HepG2 (cell line): Measurements from ENCODE around the gene TMC8. TPM values are rescaled to one million over a fixed set of nuclear protein-coding genes. Genes with fewer than 3 reads are reported as not detected.

Source experiments
- ATAC-seq: fragments of 200-7000 bp; cut with Tn5 transposase; 3 replicates; pipeline ENCODE4 v1.9.1; 2020; ENCODE audit warnings: mild to moderate bottlenecking, moderate library complexity
- BruUV-seq: library from RNA; stranded (reverse); fragments of 400-500 nt; replicated peaks from 2 replicates; lab custom pipeline; 2021; lab: Mats Ljungman, UMichigan
- CTCF ChIA-PET: fragments of 300-600 bp; formaldehyde crosslinking; extraction: SDS; loops from one replicate; lab custom pipeline; 2021; ENCODE audit warnings: low total read pairs, inconsistent platforms, low intra/inter-chr PET ratio; lab: Yijun Ruan, JAX
- POLR2A ChIA-PET: fragments of 350-600 bp; sonication (Branson Sonifier 250); formaldehyde crosslinking; loops from one replicate; lab custom pipeline; 2020; ENCODE audit warnings: antibody characterized with exemption, inconsistent platforms; lab: Yijun Ruan, JAX
- DNase-seq: peaks from one replicate; pipeline ENCODE4 v3.0.0-alpha.2; 2015; ENCODE audit warnings: low spot score
- FAIRE-seq: peaks from 3 replicates; lab custom pipeline; 2011; peaks lifted over from hg19 to GRCh38; lab: Jason Lieb, UNC
- H2AFZ ChIP-seq: one replicate; pipeline ENCODE4 v1.6.1; 2011; ENCODE audit warnings: low read length, inconsistent platforms
- H3K27ac ChIP-seq: fragments of 300-600 bp; 3 replicates; pipeline ENCODE4 v1.8.0; 2011; ENCODE audit warnings: mixed run types, mild to moderate bottlenecking, mixed read lengths, low read length, inconsistent platforms; ENCODE audit not compliant: insufficient read depth; ENCODE audit errors: extremely low read length
- H3K27me3 ChIP-seq, 2 experiments: fragments of 200-600 bp in 1 of 2; 2 replicates in 1 of 2; 3 replicates in 1 of 2; pipeline versions ENCODE4 v1.6.0 to v1.8.0; 2011; ENCODE audit warnings: low read length in 2 of 2, mild to moderate bottlenecking in 2 of 2, moderate library complexity in 2 of 2, inconsistent platforms in 1 of 2; ENCODE audit not compliant: insufficient read depth in 2 of 2, control insufficient read depth in 1 of 2
- H3K36me3 ChIP-seq, 2 experiments: fragments of 200-600 bp in 1 of 2; replicated peaks in 1 of 2; 2 replicates in 1 of 2; 3 replicates in 1 of 2; pipeline versions ENCODE4 v1.5.1 to v1.8.0; 2011; ENCODE audit warnings: low read length in 2 of 2, inconsistent platforms in 1 of 2; ENCODE audit not compliant: insufficient read depth in 2 of 2, control insufficient read depth in 1 of 2
- H3K4me1 ChIP-seq: 2 replicates; pipeline ENCODE4 v1.5.1; 2012; ENCODE audit warnings: low read length, inconsistent platforms; ENCODE audit not compliant: insufficient read depth
- H3K4me2 ChIP-seq: 2 replicates; pipeline ENCODE4 v1.6.0; 2011; ENCODE audit warnings: low read depth, low read length, inconsistent platforms
- H3K4me3 ChIP-seq, 3 experiments: fragments of 200-600 bp in 1 of 3; sonication (generic), shearing (Covaris generic) in 1 of 3; replicated peaks in 1 of 3; 2 replicates each; pipeline ENCODE4 v1.5.1; 2011 to 2016; ENCODE audit warnings: low read length in 3 of 3, inconsistent platforms in 2 of 3, low read depth in 2 of 3, mild to moderate bottlenecking in 2 of 3, control low read depth in 1 of 3, mixed read lengths in 1 of 3; ENCODE audit not compliant: insufficient read depth in 1 of 3
- H3K79me2 ChIP-seq: one replicate; pipeline ENCODE4 v1.6.1; 2011; ENCODE audit warnings: low read length, inconsistent platforms; ENCODE audit not compliant: insufficient read depth
- H3K9ac ChIP-seq: 2 replicates; pipeline ENCODE4 v1.6.0; 2011; ENCODE audit warnings: mild to moderate bottlenecking, low read depth, low read length, inconsistent platforms; ENCODE audit not compliant: insufficient read depth
- H3K9me3 ChIP-seq: 2 replicates; pipeline ENCODE4 v1.5.1; 2012; ENCODE audit warnings: mild to moderate bottlenecking, low read length
- H4K20me1 ChIP-seq: 2 replicates; pipeline ENCODE4 v1.6.0; 2011; ENCODE audit warnings: inconsistent platforms, mild to moderate bottlenecking, low read length, moderate library complexity; ENCODE audit not compliant: insufficient read depth
- ARID3A ChIP-seq: IDR thresholded peaks from 2 replicates; pipeline ENCODE4 v1.6.1; 2012; ENCODE audit warnings: low read depth, low read length, improper control_type of control experiment
- CBX5 ChIP-seq: sonication (generic); formaldehyde crosslinking; IDR thresholded peaks from 2 replicates; pipeline ENCODE4 v1.4.0; 2020; ENCODE audit warnings: missing genetic modification reagents, borderline replicate concordance
- CCDC6 ChIP-seq: sonication (generic); formaldehyde crosslinking; IDR thresholded peaks from 2 replicates; pipeline ENCODE4 v1.8.1; 2022; ENCODE audit warnings: mild to moderate bottlenecking, missing genetic modification reagents, moderate library complexity
- CHD4 ChIP-seq: fragments of 200-600 bp; sonication (generic); IDR thresholded peaks from 2 replicates; pipeline ENCODE4 v1.7.0; 2017; ENCODE audit warnings: mild to moderate bottlenecking, low read length, borderline replicate concordance
- GABPB1 ChIP-seq: IDR thresholded peaks from 2 replicates; pipeline ENCODE4 v1.6.1; 2016; ENCODE audit warnings: mild to moderate bottlenecking, missing genetic modification reagents, moderate library complexity, missing compliant biosample characterization
- HOXA7 ChIP-seq: sonication (generic); formaldehyde crosslinking; IDR thresholded peaks from 2 replicates; pipeline ENCODE4 v1.8.1; 2022; ENCODE audit warnings: mild to moderate bottlenecking, missing genetic modification reagents, moderate library complexity
- MEF2D ChIP-seq: sonication (generic); formaldehyde crosslinking; IDR thresholded peaks from 2 replicates; pipeline ENCODE4 v1.5.1; 2020; ENCODE audit warnings: mild to moderate bottlenecking, missing genetic modification reagents
- NFE2 ChIP-seq: sonication (generic); formaldehyde crosslinking; IDR thresholded peaks from 2 replicates; pipeline ENCODE4 v1.4.0; 2020; ENCODE audit warnings: missing genetic modification reagents
- POLR2A ChIP-seq, 2 experiments: IDR thresholded peaks; 2 replicates each; pipeline ENCODE4 v1.6.1; 2011; ENCODE audit warnings: low read depth in 2 of 2, low read length in 2 of 2, mild to moderate bottlenecking in 1 of 2, moderate library complexity in 1 of 2; ENCODE audit not compliant: insufficient read depth in 1 of 2
- SCMH1 ChIP-seq: sonication (generic); formaldehyde crosslinking; IDR thresholded peaks from 2 replicates; pipeline ENCODE4 v1.9.0; 2021; ENCODE audit warnings: missing genetic modification reagents, mild to moderate bottlenecking, borderline replicate concordance
- SMARCC2 ChIP-seq: fragments of 450-650 bp; IDR thresholded peaks from 2 replicates; pipeline ENCODE4 v1.6.1; 2017; ENCODE audit warnings: antibody characterized with exemption, mild to moderate bottlenecking
- ZKSCAN1 ChIP-seq: fragments of 150-350 bp; IDR thresholded peaks from 2 replicates; pipeline ENCODE4 v1.6.1; 2014; ENCODE audit warnings: low read length
- ZNF570 ChIP-seq: sonication (generic); formaldehyde crosslinking; IDR thresholded peaks from 2 replicates; pipeline ENCODE4 v1.4.0; 2020; ENCODE audit warnings: mild to moderate bottlenecking, missing genetic modification reagents, borderline replicate concordance
- WGBS: methylation state at CpG from one replicate; pipeline ENCODE4 v1.1.6; 2017; ENCODE audit warnings: low lambda C conversion rate; 5-methylcytosine and 5-hydroxymethylcytosine counted together
- in situ Hi-C: cut with HindIII; loops from 2 replicates; pipeline ENCODE4 v1.10.0; 2017; ENCODE audit warnings: low pct_unique_long_range_greater_than_20kb; ENCODE audit not compliant: extremely low pct_ligation_motif_present
- intact Hi-C: fragments of 100-400 bp; cut with micrococcal nuclease; formaldehyde crosslinking; loops from one replicate; pipeline ENCODE4 v1.10.0; 2022; ENCODE audit not compliant: unreplicated experiment
- polyA plus RNA-seq, 8 experiments: library from polyadenylated mRNA; depleted of rRNA in 3 of 8; stranded (reverse) in 7 of 8; unstranded in 1 of 8; fragments of >200 nt; fragmentation: Illumina TruSeq in 4 of 8; extraction: Trizol in 4 of 8; gene quantifications; 2 replicates each; pipeline versions ENCODE4 v1.2.1 to v1.2.3, GENCODE V29; 2011 to 2016; ENCODE audit warnings: low read depth in 4 of 8, missing spikeins in 1 of 8, mixed read lengths in 1 of 8; ENCODE audit not compliant: insufficient read depth in 1 of 8
- total RNA-seq, 5 experiments: library from RNA; depleted of rRNA; stranded (reverse); fragments of >200 nt; fragmentation: Illumina TruSeq; extraction: Trizol; gene quantifications; 2 replicates each; pipeline ENCODE4 v1.2.3, GENCODE V29; 2016; ENCODE audit warnings: low read depth in 1 of 5
- TF ChIP-seq, protein P1 (sequence below): sonication (generic); formaldehyde crosslinking; IDR thresholded peaks from 2 replicates; pipeline ENCODE4 v1.5.0; 2020; ENCODE audit warnings: mild to moderate bottlenecking, missing genetic modification reagents
- TF ChIP-seq, protein P2 (sequence below), 2 experiments: sonication (generic) in 1 of 2; formaldehyde crosslinking in 1 of 2; IDR thresholded peaks; 2 replicates each; pipeline versions ENCODE4 v1.4.0 to v1.6.1; 2018 to 2020; ENCODE audit warnings: missing genetic modification reagents in 2 of 2, borderline replicate concordance in 1 of 2, low read depth in 1 of 2, mild to moderate bottlenecking in 1 of 2, missing biosample characterization in 1 of 2
- TF ChIP-seq, protein P3 (sequence below): sonication (generic); formaldehyde crosslinking; IDR thresholded peaks from 2 replicates; pipeline ENCODE4 v1.5.0; 2020; ENCODE audit warnings: mild to moderate bottlenecking, low read depth, missing genetic modification reagents, borderline replicate concordance

TMC8 gene
- total and polyA plus RNA-seq, 2 of the 13 experiments (the other 11 are each of a cell fraction or from before 2014, with no cell fraction given) = 0.53 to 7.8 TPM

DNA sequence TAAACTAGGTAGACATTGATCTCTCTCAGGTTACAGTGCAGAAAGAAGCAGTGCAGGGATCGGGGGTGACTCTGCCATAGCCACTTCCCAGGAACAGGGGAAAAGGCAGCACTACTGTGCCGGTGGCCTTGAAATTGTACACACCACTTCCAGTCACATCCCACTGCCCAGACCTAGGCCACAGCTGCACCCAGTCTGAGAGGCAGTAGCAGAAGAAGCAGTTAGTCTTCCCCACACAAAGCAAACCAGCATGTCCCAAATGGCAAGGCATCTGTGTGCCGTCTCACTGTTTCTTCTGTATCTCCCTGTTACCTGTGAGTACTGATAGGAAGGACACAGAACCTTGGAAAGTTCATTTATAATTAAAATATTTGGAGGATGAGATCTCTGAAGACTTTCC, 49.0 kb upstream of the TMC8 start:
- H3K9me3 ChIP-seq = no peaks in the 10 kb centered on the region
- peaks cover 14 to 38% of the 10 kb centered on the region in 2 experiments for H3K36me3 ChIP-seq
- no peak overlapping the region for H3K27ac ChIP-seq
- no peaks in the 10 kb centered on the region for H3K4me1 ChIP-seq
- no peak overlapping the region for H3K9ac ChIP-seq
- ChIA-PET POLR2A (no interaction called here), CTCF (no interaction called here)
- H3K4me2 ChIP-seq = no peak overlapping the region
- no peaks in the 10 kb centered on the region for H3K27me3 ChIP-seq
- FAIRE-seq (no peak), DNase-seq (no peak), ATAC-seq (no peak)
- no TSS peak for BruUV-seq
- no peaks in the 10 kb centered on the region for H4K20me1 ChIP-seq
- 77% methylated on average over 3 of the region's 3 CpGs for WGBS
- in situ Hi-C loops (no loop called here), intact Hi-C loops (no loop called here)
- no peaks in the 10 kb centered on the region for H3K79me2 ChIP-seq
- H2AFZ ChIP-seq = no peak overlapping the region
- no peak overlapping the region for H3K4me3 ChIP-seq
- TF ChIP-seq HOXA7 (CRISPR knock-in tag) = no peak
- no peak for TF ChIP-seq NFE2
- TF ChIP-seq, protein P1, sequence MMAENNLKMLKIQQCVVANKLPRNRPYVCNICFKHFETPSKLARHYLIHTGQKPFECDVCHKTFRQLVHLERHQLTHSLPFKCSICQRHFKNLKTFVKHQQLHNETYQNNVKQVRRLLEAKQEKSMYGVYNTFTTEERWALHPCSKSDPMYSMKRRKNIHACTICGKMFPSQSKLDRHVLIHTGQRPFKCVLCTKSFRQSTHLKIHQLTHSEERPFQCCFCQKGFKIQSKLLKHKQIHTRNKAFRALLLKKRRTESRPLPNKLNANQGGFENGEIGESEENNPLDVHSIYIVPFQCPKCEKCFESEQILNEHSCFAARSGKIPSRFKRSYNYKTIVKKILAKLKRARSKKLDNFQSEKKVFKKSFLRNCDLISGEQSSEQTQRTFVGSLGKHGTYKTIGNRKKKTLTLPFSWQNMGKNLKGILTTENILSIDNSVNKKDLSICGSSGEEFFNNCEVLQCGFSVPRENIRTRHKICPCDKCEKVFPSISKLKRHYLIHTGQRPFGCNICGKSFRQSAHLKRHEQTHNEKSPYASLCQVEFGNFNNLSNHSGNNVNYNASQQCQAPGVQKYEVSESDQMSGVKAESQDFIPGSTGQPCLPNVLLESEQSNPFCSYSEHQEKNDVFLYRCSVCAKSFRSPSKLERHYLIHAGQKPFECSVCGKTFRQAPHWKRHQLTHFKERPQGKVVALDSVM (CRISPR knock-in tag) = no peak
- no peak for TF ChIP-seq MEF2D (CRISPR knock-in tag)
- no peak for TF ChIP-seq GABPB1 (CRISPR knock-in tag)
- no peak for TF ChIP-seq ARID3A
- no peak for TF ChIP-seq CHD4
- TF ChIP-seq SCMH1 (CRISPR knock-in tag) = no peak
- no peak for TF ChIP-seq CCDC6 (CRISPR knock-in tag)
- TF ChIP-seq, protein P2, sequence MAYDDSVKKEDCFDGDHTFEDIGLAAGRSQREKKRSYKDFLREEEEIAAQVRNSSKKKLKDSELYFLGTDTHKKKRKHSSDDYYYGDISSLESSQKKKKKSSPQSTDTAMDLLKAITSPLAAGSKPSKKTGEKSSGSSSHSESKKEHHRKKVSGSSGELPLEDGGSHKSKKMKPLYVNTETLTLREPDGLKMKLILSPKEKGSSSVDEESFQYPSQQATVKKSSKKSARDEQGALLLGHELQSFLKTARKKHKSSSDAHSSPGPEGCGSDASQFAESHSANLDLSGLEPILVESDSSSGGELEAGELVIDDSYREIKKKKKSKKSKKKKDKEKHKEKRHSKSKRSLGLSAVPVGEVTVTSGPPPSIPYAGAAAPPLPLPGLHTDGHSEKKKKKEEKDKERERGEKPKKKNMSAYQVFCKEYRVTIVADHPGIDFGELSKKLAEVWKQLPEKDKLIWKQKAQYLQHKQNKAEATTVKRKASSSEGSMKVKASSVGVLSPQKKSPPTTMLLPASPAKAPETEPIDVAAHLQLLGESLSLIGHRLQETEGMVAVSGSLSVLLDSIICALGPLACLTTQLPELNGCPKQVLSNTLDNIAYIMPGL (CRISPR knock-in tag; IDR thresholded peaks at IDR 0.05; ENCODE audit: borderline replicate concordance in 1 of 2, low read depth in 1 of 2) = no peak
- no peak for TF ChIP-seq SMARCC2
- TF ChIP-seq, protein P3, sequence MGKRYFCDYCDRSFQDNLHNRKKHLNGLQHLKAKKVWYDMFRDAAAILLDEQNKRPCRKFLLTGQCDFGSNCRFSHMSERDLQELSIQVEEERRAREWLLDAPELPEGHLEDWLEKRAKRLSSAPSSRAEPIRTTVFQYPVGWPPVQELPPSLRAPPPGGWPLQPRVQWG = no peak
- no peak for TF ChIP-seq ZKSCAN1
- no peak for TF ChIP-seq ZNF570 (CRISPR knock-in tag)
- TF ChIP-seq CBX5 (CRISPR knock-in tag) = no peak
- TF ChIP-seq POLR2A (IDR thresholded peaks at IDR 0.05; ENCODE audit: insufficient read depth in 1 of 2, low read depth in 2 of 2, low read length in 2 of 2) = no peak
